ENCODE data around the gene PCGF5.

DNA sequence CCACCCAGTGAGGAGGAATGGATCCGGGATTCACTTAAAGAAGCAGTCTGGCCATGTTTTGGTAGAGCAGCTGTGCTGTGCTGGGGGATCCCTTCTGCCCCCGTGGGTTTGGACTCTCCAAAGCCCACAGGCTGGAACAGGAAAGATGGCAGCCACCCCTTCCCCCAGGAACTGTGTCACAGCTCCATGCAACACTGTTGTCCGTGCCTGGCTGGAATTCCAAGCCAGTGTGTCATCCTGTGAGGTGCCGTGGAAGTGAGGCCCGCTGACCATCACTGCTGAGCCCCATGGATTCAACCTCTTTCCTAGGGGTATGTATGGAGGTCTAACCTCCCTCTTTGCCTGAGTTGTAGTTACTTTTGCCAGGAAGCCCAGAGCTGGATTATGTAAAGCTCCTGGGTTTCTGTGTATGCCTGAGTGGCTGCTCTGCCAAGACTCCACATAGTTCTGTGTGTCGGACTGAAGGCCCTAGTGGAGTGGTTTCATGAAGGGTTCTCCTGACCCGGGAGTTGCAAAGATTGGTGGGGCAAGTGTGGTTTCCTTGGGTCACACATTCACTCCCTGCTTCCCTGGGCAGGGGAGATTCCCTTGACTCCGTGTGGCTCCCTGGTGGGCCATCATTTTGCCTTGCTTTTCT, 35.1 kb upstream of the PCGF5 start:
- TF ChIP-seq, protein P1, sequence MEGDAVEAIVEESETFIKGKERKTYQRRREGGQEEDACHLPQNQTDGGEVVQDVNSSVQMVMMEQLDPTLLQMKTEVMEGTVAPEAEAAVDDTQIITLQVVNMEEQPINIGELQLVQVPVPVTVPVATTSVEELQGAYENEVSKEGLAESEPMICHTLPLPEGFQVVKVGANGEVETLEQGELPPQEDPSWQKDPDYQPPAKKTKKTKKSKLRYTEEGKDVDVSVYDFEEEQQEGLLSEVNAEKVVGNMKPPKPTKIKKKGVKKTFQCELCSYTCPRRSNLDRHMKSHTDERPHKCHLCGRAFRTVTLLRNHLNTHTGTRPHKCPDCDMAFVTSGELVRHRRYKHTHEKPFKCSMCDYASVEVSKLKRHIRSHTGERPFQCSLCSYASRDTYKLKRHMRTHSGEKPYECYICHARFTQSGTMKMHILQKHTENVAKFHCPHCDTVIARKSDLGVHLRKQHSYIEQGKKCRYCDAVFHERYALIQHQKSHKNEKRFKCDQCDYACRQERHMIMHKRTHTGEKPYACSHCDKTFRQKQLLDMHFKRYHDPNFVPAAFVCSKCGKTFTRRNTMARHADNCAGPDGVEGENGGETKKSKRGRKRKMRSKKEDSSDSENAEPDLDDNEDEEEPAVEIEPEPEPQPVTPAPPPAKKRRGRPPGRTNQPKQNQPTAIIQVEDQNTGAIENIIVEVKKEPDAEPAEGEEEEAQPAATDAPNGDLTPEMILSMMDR (IDR thresholded peaks at IDR 0.05): no peak
- no peak for TF ChIP-seq EP300 (IDR thresholded peaks at IDR 0.05)
